Measurements from ENCODE around the gene SAMD7.

Gene SAMD7

DNA sequence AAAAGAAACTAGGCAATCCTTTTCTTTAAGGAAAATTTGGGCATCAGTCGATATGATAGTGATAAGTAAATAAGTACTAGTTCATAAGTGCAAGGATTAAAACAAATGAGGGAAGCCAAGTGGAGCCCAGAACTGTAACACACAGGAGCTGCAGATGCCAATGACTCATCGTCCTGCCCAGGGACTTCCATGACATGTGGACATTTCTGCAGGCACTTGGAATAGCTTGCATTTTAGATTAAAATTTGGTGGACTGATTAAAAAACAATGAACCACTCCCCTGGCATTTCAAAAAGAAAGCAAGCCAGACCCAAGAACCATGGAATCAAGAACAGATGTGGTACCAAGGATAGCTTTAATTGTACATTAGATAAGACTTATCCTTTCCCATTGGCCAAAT lies 2.9 kb downstream of the SAMD7 start:
- no peak for DNase-seq

DNA sequence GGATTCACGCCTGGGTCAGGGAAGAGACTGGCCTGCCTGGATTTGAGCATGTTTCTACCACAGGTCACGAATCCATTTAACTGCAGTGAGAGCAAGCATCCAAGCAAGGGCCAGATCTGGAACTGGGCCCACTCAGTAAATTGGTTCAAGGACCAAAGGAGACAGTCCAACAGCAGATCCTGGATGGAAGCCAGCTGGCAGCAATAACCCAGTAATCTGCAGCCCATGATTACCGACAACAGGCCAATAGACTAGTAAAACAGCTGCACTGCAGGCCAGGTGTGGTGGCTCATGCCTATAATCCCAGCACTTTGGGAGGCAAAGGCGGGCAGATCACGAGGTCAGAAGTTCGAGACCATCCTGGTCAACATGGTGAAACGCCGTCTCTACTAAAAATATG lies 11.8 kb downstream of the SAMD7 start:
- peak; percentile 90 for DNase-seq

GRCh38 chr3:169923831-169924230 lies 12.5 kb downstream of the SAMD7 start:
- no peak for DNase-seq

GRCh38 chr3:169929830-169930519 lies 18.6 kb downstream of the SAMD7 start:
- DNase-seq = no peak

DNA sequence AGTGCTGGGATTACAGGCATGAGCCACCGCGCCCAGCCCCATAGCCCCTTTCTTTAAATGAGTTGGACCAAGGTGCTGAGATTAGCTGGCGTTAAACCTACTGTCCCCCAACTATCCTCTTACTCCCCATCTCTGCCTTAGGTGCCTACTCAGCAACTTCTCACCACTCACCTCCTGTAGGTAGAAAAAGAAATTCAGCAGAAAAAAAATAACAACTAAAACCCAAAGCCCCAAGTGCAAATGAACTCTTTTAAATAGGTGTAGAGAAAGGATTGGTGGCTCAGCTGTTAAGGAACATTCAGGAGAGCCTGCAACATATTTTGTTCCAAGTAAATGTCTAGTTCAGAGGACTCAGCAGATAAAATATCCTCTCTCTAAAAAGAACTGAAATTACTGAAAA lies 19.5 kb downstream of the SAMD7 start:
- no peak for DNase-seq

GRCh38 chr3:169931747-169932520 lies 20.6 kb downstream of the SAMD7 start:
- no peak for DNase-seq

GRCh38 chr3:169939320-169939719 lies 27.9 kb downstream of the SAMD7 start:
- DNase-seq = no peak

DNA sequence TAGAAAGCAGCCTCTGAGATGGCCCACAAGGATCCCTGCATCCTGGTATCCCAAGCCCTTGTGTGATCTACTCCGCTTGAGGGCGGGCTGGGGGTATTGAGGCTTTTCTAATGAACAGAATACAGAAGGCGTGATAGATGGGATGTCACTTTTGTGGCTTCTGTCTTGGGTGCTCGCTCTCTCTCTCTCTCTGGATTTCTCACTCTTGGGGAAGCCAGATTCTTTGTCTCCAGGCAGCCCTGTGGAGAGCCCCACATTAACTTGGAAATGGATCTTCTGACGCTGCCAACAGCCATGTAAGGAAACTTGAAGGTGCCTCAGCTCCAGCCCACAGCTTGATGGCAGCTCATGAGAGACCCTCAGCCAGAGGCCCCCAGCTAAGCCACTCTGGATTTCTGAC lies 28.4 kb downstream of the SAMD7 start:
- no peak for DNase-seq

- DNase-seq = no peak
These were observed 29.3 kb downstream of the SAMD7 start for GRCh38 chr3:169940470-169941181.

GRCh38 chr3:169945313-169945712 lies 33.9 kb downstream of the SAMD7 start:
- DNase-seq = no peak

- no peak for DNase-seq
These were observed 35.0 kb downstream of the SAMD7 start for GRCh38 chr3:169946336-169946735.

GRCh38 chr3:169948559-169949448 lies 37.4 kb downstream of the SAMD7 start:
- no peak for DNase-seq

DNA sequence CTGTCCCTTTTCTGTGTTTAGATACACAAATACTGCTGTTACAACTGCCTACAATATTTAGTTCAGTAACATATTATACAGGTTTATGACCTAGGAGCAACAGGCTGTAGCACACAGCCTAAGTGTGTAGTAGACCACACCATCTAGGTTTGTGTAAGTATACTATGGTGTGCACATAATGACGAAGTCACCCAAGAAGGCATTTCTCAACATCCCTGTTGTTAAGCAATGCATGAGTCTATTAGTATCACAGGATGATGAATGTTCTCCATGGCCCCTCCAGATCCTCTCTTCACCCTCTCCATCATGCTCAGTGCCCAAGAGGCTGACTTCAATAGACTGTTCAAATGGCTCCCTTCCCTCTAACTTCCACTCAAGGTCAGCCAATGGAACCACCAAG lies 40.7 kb downstream of the SAMD7 start:
- DNase-seq = no peak

GRCh38 chr3:169953462-169954141 lies 42.2 kb downstream of the SAMD7 start:
- no peak for DNase-seq

GRCh38 chr3:169954142-169954756 lies 42.9 kb downstream of the SAMD7 start:
- DNase-seq = no peak

DNA sequence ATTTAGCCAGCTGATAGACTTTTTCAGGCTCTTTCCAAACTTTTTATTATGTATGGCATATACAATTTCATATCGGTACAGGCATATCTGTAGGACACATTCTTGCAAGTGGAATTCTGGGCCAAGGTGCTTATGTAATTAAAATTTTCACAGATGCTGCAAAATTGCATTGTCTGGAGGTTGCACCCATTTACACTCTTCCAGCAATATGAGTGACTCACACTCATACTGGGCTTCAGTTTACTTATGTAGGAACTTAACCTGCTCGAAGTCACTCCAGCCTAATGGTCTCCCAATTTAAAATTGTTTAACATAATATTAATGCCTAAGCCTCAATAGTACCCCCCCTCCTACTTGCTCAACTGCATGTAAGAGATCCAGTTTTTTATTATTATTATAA lies 44.0 kb downstream of the SAMD7 start:
- no peak for DNase-seq

DNA sequence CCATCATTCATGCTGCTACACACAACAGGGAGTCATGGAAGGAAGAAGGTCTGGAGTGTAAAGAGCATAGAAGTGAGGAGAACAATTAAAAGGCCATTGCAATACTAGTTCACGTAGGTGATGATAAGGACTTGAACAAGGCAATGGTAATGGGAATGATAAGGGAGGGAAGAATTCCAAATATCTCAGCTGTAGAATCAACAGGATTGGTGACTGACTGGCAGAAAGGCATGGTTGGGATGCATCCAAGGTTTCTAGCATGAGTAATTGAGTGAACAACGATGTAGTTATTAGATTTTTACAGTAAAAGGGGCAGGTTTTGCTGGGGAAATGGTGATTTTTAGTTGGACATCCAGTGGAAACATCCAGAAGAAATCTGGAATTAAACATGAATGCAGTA lies 52.8 kb downstream of the SAMD7 start:
- no peak for DNase-seq

DNA sequence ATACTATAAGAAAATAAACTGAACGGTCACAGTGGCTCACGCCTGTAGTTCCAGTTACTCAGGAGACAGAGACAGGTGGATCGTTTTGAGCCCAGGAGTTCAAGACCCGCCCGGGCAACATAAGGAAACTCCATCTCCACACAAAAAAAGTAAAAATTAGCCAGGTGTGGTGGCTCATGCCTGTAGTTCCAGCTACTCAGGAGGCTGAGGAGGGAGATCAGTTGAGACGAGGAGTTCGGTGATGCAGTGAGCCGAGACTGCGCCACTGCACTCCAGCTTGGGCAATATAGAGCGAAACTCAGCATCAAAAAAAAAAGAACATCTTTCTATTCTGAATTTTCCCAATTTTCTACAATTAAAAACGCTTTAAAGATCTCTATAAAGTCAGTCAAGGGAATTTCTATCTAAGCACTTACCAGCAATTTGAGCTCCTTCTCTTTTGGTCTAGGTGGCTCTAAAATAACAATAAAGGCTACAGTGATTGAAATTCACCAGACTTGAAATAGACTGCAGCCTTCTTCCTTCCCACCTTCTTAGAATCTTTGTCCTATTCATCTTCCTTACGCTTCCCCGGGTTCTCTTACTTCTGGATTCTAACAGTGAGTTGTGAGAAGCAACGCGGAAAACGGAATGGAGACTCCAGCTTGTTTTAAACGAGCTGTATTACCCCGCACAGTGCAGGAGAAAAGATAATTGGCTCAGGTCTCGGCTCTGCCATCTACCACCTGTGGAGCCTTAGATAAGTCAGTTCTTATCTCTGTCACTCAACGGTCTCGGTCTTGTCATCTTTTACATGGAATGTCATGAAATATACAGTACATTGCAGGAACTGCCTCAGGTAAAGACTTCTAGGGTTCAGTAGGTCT lies 54.4 kb downstream of the SAMD7 start:
- DNase-seq = peak; percentile 64

DNA sequence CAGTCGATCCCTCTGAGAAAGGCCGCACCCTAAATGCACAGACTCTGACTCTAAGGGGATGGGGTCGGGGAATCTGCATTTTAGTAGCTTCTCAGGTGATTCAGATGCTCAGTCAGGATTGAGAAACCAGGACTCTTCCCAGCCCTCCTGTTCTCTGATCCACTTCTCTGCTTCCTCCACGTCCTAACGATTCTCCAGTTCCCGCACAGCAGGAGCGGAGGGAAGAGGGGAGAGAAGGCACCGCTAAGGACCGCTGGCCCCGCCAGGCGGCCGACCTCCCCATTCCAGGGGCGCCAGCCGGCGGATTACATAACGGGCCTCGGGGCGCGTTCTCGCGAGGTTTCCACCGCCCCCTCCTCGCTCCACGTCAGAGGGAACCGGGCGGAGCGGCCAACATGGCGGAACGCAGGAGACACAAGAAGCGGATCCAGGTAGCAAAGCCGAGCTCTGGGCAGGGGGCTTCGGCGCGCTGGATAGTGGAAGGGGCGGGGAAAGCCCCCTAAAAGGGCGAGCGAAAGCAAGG lies 55.1 kb downstream of the SAMD7 start, which contains the start of gene SEC62:
Gene SEC62 (plus strand): TSS at position 380 of the 523 bp plus-strand sequence. CDS start 16 bp downstream, at position 396.
- peak; percentile 97 for DNase-seq
